Tibial nerve (tissue), 4 donors: Measurements from ENCODE around the gene MED17.

Source experiments
- CTCF ChIP-seq, 5 experiments: fragments of 200-600 bp in 3 of 5; fragments of 450-650 bp in 2 of 5; sonication (generic) in 3 of 5; IDR thresholded peaks; one replicate each; pipeline ENCODE4 v1.5.1; 2016 to 2019; ENCODE audit warnings: antibody characterized with exemption in 5 of 5, mild to moderate bottlenecking in 3 of 5, moderate library complexity in 2 of 5
- EP300 ChIP-seq, 2 donors: sonication (generic); formaldehyde crosslinking; IDR thresholded peaks; one replicate each; pipeline ENCODE4 v1.6.1; 2017; ENCODE audit warnings: antibody characterized with exemption in 2 of 2, mild to moderate bottlenecking in 1 of 2
- POLR2A ChIP-seq, 2 donors: fragments of 450-650 bp; IDR thresholded peaks; one replicate each; pipeline ENCODE4 v1.6.1; 2017; ENCODE audit warnings: antibody characterized with exemption in 2 of 2, mild to moderate bottlenecking in 2 of 2, moderate library complexity in 2 of 2

DNA sequence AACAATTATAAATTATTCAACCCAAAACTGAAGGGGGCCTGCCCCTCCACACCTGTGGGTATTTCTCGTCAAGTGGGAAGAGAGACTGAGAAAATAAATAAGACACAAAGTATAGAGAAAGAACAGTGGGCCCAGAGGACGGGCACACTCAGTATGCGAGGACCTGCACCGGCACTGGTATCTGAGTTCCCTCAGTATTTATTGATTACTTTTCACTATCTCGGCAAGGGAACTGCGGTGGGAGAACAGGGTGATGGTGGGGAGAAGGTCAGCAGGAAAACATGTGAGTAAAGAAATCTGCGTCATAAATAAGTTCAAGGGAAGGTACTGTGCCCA, 39.4 kb upstream of the MED17 start:
- TF ChIP-seq CTCF (IDR thresholded peaks at IDR 0.05): no peak
- TF ChIP-seq POLR2A (IDR thresholded peaks at IDR 0.05): no peak
- no peak for TF ChIP-seq EP300 (IDR thresholded peaks at IDR 0.05)
